A549 (cell line): ENCODE results near the gene CBFA2T2. TPM values are rescaled to one million over a fixed set of nuclear protein-coding genes. Genes with fewer than 3 reads are reported as not detected.

Experiments
- ATAC-seq, 2 experiments: fragments of 200-7000 bp in 1 of 2; fragments of >200 bp in 1 of 2; cut with Nextera tagmentation in 1 of 2; cut with Tn5 transposase in 1 of 2; 3 replicates each; pipeline versions ENCODE4 v1.8.0 to v1.9.1; 2018 to 2020; ENCODE audit warnings: mild to moderate bottlenecking in 1 of 2, moderate library complexity in 1 of 2
- CTCF ChIA-PET: fragments of 300-600 bp; sonication (Branson Sonifier 250); formaldehyde crosslinking; extraction: SDS; loops from one replicate; lab custom pipeline; 2021; ENCODE audit warnings: antibody characterized with exemption, inconsistent platforms; lab: Yijun Ruan, JAX
- POLR2A ChIA-PET: fragments of 350-600 bp; formaldehyde crosslinking; extraction: SDS; loops from one replicate; lab custom pipeline; 2021; ENCODE audit warnings: antibody characterized with exemption, inconsistent platforms; lab: Yijun Ruan, JAX
- DNase-seq, 2 experiments: peaks; one replicate each; pipeline versions ENCODE4 v3.0.0 to v3.0.0-alpha.2; 2011 to 2016; ENCODE audit warnings: low read depth in 1 of 2, low spot score in 1 of 2
- FAIRE-seq: peaks from 2 replicates; lab custom pipeline; 2011; peaks lifted over from hg19 to GRCh38; lab: Jason Lieb, UNC
- H3K27ac ChIP-seq, 2 experiments: fragments of >200 bp; sonication (Bioruptor Twin); formaldehyde crosslinking; 3 replicates each; pipeline ENCODE4 v1.5.1; 2016 to 2017
- H3K4me1 ChIP-seq: fragments of >200 bp; sonication (Bioruptor Twin); formaldehyde crosslinking; 3 replicates; pipeline ENCODE4 v1.6.1; 2016
- H3K4me2 ChIP-seq: fragments of >200 bp; sonication (Bioruptor Twin); formaldehyde crosslinking; 3 replicates; pipeline ENCODE4 v1.6.1; 2016
- H3K4me3 ChIP-seq: fragments of >200 bp; sonication (Bioruptor Twin); formaldehyde crosslinking; 3 replicates; pipeline ENCODE4 v1.5.1; 2016
- H3K9me3 ChIP-seq: fragments of >200 bp; sonication (Bioruptor Twin); formaldehyde crosslinking; 3 replicates; pipeline ENCODE4 v1.6.1; 2016
- BHLHE40 ChIP-seq: IDR thresholded peaks from 2 replicates; pipeline ENCODE4 v1.6.1; 2012; ENCODE audit warnings: low read depth, low read length, inconsistent platforms
- CHD4 ChIP-seq: fragments of 200-600 bp; sonication (generic); IDR thresholded peaks from 2 replicates; pipeline ENCODE4 v1.6.1; 2016; ENCODE audit warnings: antibody characterized with exemption, mild to moderate bottlenecking, borderline replicate concordance
- EHMT2 ChIP-seq: fragments of 200-600 bp; sonication (generic); IDR thresholded peaks from 2 replicates; pipeline ENCODE4 v1.6.1; 2016; ENCODE audit warnings: antibody characterized with exemption, low read depth, mild to moderate bottlenecking, moderate library complexity
- ESRRA ChIP-seq: fragments of 150-350 bp; IDR thresholded peaks from 2 replicates; pipeline ENCODE4 v1.6.1; 2014; ENCODE audit warnings: mild to moderate bottlenecking, low read length, borderline replicate concordance
- FOXS1 ChIP-seq: fragments of 250-450 bp; sonication (Bioruptor Pico); IDR thresholded peaks from 2 replicates; pipeline ENCODE4 v1.5.0; 2020; ENCODE audit warnings: mild to moderate bottlenecking, moderate library complexity
- HDAC2 ChIP-seq: fragments of 200-600 bp; sonication (generic); IDR thresholded peaks from 2 replicates; pipeline ENCODE4 v1.6.1; 2016
- HMGXB4 ChIP-seq: fragments of 250-450 bp; sonication (Bioruptor Pico); IDR thresholded peaks from 2 replicates; pipeline ENCODE4 v1.5.0; 2021; ENCODE audit warnings: mild to moderate bottlenecking, moderate library complexity, borderline replicate concordance
- JUN ChIP-seq, 2 experiments: fragments of >200 bp; sonication (Bioruptor Twin); formaldehyde crosslinking; IDR thresholded peaks; 2 replicates in 1 of 2; 3 replicates in 1 of 2; pipeline ENCODE4 v1.6.1; 2016 to 2017
- JUNB ChIP-seq: fragments of >200 bp; sonication (Bioruptor Twin); formaldehyde crosslinking; IDR thresholded peaks from 2 replicates; pipeline ENCODE4 v1.6.1; 2016
- NFE2L2 ChIP-seq: fragments of 150-350 bp; conservative IDR thresholded peaks from 2 replicates; pipeline ENCODE4 v1.6.1; 2014; ENCODE audit warnings: low read length
- NPAS2 ChIP-seq: fragments of 250-450 bp; sonication (Bioruptor Pico); IDR thresholded peaks from 2 replicates; pipeline ENCODE4 v1.8.0; 2022; ENCODE audit warnings: mild to moderate bottlenecking, moderate library complexity, borderline replicate concordance
- PBX3 ChIP-seq: IDR thresholded peaks from 2 replicates; pipeline ENCODE4 v1.6.1; 2012
- PHF8 ChIP-seq: fragments of 200-600 bp; sonication (generic); IDR thresholded peaks from 2 replicates; pipeline ENCODE4 v1.6.1; 2016; ENCODE audit warnings: low read depth, mild to moderate bottlenecking, antibody characterized with exemption, moderate library complexity, borderline replicate concordance
- RAD21 ChIP-seq, 2 experiments: fragments of >200 bp in 1 of 2; sonication (Bioruptor Twin) in 1 of 2; formaldehyde crosslinking in 1 of 2; IDR thresholded peaks in 1 of 2; conservative IDR thresholded peaks in 1 of 2; 2 replicates in 1 of 2; 3 replicates in 1 of 2; pipeline ENCODE4 v1.6.1; 2012 to 2018; ENCODE audit warnings: inconsistent platforms in 1 of 2
- REST ChIP-seq: fragments of 200-600 bp; sonication (generic); IDR thresholded peaks from 2 replicates; pipeline ENCODE4 v1.6.1; 2016; ENCODE audit warnings: antibody characterized with exemption, mild to moderate bottlenecking, moderate library complexity
- RFX5 ChIP-seq: fragments of 450-650 bp; IDR thresholded peaks from 2 replicates; pipeline ENCODE4 v1.7.1; 2014; ENCODE audit warnings: antibody characterized with exemption, mild to moderate bottlenecking, moderate library complexity
- SMC3 ChIP-seq: fragments of >200 bp; sonication (Bioruptor Twin); formaldehyde crosslinking; IDR thresholded peaks from 3 replicates; pipeline ENCODE4 v1.6.1; 2018; ENCODE audit warnings: inconsistent platforms
- USF2 ChIP-seq: fragments of 450-650 bp; IDR thresholded peaks from 2 replicates; pipeline ENCODE4 v1.6.1; 2014; ENCODE audit warnings: antibody characterized with exemption
- ZC3H11A ChIP-seq: fragments of 450-650 bp; IDR thresholded peaks from 2 replicates; pipeline ENCODE4 v1.6.1; 2014; ENCODE audit warnings: antibody characterized with exemption, mild to moderate bottlenecking
- WGBS: methylation state at CpG from one replicate; pipeline ENCODE4 v1.1.6; 2017; ENCODE audit errors: missing lambda C conversion rate; 5-methylcytosine and 5-hydroxymethylcytosine counted together
- polyA plus RNA-seq, 4 experiments: library from polyadenylated mRNA; depleted of rRNA in 3 of 4; stranded (reverse); fragments of >200 nt; fragmentation: RNase III in 1 of 4; extraction: RNeasy Plus Mini Kit Qiagen cat#74134 plus additional on column Dnase treatment in 1 of 4; gene quantifications; 2 replicates in 3 of 4; 3 replicates in 1 of 4; pipeline ENCODE4 v1.2.3, GENCODE V29; 2011 to 2017

The CBFA2T2 gene
- polyA plus RNA-seq, 2 of the 4 experiments (the other 2 are of a cell fraction): 6.8 to 9.4 TPM

GRCh38 chr20:33645396-33645795, 155.5 kb downstream of the CBFA2T2 start:
- FAIRE-seq (no peak), ATAC-seq (no peak), DNase-seq (no peak)
- H3K4me3 ChIP-seq: no peak overlapping the region
- TF ChIP-seq SMC3 (no peak), EHMT2 (no peak), NPAS2 (CRISPR knock-in tag) (no peak), NFE2L2 (no peak), USF2 (no peak), HDAC2 (no peak), HMGXB4 (CRISPR knock-in tag) (no peak), ESRRA (no peak), JUN (IDR thresholded peaks at IDR 0.05) (no peak), REST (no peak), BHLHE40 (no peak), JUNB (no peak), CHD4 (no peak), ZC3H11A (no peak), FOXS1 (no peak)
- WGBS: 90% methylated on average over 2 of the region's 2 CpGs
- H3K27ac ChIP-seq: no peak overlapping the region
- ChIA-PET POLR2A (no interaction called here), CTCF (interaction anchor here (1.3 to 3.3 kb wide), 2 partner anchors 8 to 188 kb away, joined by 4 to 15 read pairs; no protein-coding TSS in a partner anchor)
- no peaks in the 10 kb centered on the region for H3K4me1 ChIP-seq
- H3K9me3 ChIP-seq: no peaks in the 10 kb centered on the region
- no peak overlapping the region for H3K4me2 ChIP-seq

GRCh38 chr20:33646191-33646590, 156.3 kb downstream of the CBFA2T2 start:
- CTCF ChIA-PET: interaction anchor here (0.7 to 3.3 kb wide), 2 partner anchors 100 to 189 kb away, joined by 3 to 15 read pairs; no protein-coding TSS in a partner anchor
- TF ChIP-seq PBX3: no peak
- no peak for TF ChIP-seq PHF8
- no peak for TF ChIP-seq RFX5
- TF ChIP-seq JUNB: no peak
- TF ChIP-seq RAD21 (conservative IDR thresholded peaks at IDR 0.05 in 1 of 2, IDR thresholded peaks at IDR 0.05 in 1 of 2): no peak
- TF ChIP-seq JUN (IDR thresholded peaks at IDR 0.05): no peak
- no peaks in the 10 kb centered on the region for H3K9me3 ChIP-seq
- no peak overlapping the region for H3K4me3 ChIP-seq
- POLR2A ChIA-PET: no interaction called here
- H3K4me1 ChIP-seq: no peaks in the 10 kb centered on the region
- ATAC-seq (no peak), DNase-seq (no peak), FAIRE-seq (no peak)
- H3K4me2 ChIP-seq: no peak overlapping the region
- 86% methylated on average over 5 of the region's 5 CpGs for WGBS
- no peak overlapping the region for H3K27ac ChIP-seq
